Peyer's patch (tissue), 4 donors: ENCODE measurements around the gene ERLEC1.

Experiments
- POLR2A ChIP-seq, 2 donors: fragments of 450-650 bp; IDR thresholded peaks; one replicate each; pipeline ENCODE4 v1.5.1; 2017; ENCODE audit warnings: antibody characterized with exemption in 2 of 2, mild to moderate bottlenecking in 2 of 2, moderate library complexity in 2 of 2
- TF ChIP-seq, protein P1 (sequence below), 6 experiments: fragments of 450-650 bp in 4 of 6; fragments of 200-600 bp in 2 of 6; sonication (generic) in 1 of 6; IDR thresholded peaks; one replicate each; pipeline ENCODE4 v1.5.1; 2017 to 2019; ENCODE audit warnings: antibody characterized with exemption in 6 of 6, mild to moderate bottlenecking in 3 of 6, moderate library complexity in 1 of 6

DNA sequence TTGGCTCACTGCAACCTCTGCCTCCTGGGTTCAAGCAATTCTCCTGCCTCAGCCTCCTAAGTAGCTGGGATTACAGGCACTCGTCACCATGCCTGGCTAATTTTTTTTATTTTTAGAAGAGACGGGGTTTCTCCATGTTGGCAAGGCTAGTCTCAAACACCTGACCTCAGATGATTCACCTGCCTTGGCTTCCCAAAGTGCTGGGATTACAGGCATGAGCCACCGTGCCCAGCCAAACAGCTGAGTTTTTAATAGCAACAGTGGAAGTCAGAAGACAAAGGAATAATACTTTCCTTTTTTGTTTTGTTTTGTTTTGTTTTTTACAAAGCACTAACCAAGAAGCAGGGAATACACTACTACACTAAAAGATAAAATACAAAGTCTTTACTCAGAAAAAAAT, 56.0 kb downstream of the ERLEC1 start:
- TF ChIP-seq, protein P1, sequence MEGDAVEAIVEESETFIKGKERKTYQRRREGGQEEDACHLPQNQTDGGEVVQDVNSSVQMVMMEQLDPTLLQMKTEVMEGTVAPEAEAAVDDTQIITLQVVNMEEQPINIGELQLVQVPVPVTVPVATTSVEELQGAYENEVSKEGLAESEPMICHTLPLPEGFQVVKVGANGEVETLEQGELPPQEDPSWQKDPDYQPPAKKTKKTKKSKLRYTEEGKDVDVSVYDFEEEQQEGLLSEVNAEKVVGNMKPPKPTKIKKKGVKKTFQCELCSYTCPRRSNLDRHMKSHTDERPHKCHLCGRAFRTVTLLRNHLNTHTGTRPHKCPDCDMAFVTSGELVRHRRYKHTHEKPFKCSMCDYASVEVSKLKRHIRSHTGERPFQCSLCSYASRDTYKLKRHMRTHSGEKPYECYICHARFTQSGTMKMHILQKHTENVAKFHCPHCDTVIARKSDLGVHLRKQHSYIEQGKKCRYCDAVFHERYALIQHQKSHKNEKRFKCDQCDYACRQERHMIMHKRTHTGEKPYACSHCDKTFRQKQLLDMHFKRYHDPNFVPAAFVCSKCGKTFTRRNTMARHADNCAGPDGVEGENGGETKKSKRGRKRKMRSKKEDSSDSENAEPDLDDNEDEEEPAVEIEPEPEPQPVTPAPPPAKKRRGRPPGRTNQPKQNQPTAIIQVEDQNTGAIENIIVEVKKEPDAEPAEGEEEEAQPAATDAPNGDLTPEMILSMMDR (IDR thresholded peaks at IDR 0.05) = no peak
- TF ChIP-seq POLR2A (IDR thresholded peaks at IDR 0.05) = no peak
